ENCODE measurements around the gene ZIC5.

Gene ZIC5

GRCh38 chr13:99975626-99976025 is 4.1 kb upstream of the ZIC5 start:
- DNase-seq = no peak

- DNase-seq = no peak
These were observed 3.5 kb upstream of the ZIC5 start for GRCh38 chr13:99974939-99975561.

- DNase-seq = no peak
These were observed 2.9 kb upstream of the ZIC5 start for GRCh38 chr13:99974296-99974938.

DNA sequence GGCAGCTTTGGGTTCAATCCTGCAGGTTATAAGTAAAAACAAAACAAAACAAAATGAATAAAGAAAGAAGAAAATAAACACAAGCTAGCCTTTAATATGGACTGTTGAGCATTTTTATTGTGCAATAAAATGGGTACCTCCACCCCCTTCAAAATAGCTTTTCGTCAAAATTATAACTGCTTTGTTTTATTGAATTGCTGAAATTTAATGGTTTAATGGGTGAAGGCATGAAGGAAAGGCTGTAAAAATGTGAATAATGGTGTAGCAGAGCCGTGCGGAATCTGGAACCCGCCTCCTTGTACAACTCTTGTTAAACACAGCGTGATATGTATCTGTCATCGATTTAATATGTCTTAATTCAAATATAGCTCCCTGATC is 2.2 kb upstream of the ZIC5 start:
- DNase-seq = no peak

DNA sequence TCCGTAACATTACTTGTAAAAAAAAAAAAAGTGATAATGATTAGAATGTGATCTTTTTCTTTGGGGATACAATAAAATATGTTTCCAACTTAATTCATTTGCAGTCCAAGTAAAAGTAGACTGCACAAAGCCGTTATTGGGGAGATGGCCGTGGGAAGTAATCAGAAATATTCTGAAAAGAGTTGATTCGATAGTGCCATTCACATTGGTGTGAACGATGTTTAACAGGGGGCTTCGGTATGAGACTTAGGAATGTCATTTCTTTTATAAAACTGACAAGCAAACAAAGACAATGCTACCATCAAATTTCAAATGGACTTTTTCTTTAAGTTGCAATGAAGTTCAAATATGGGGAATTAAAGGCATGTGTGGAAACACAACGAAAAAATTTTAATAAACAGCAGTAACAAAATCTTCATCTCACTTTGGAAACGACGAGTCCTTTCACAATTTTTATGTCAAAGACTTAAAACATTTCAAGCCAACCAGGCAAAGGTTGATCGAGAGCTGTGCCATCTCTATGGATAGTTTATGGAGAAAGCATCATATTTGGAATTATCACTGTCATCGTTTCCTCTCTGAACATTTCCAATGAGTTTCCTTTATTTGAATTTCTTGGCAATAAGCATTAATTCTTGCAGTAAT is 1.7 kb upstream of the ZIC5 start:
- DNase-seq = no peak

DNA sequence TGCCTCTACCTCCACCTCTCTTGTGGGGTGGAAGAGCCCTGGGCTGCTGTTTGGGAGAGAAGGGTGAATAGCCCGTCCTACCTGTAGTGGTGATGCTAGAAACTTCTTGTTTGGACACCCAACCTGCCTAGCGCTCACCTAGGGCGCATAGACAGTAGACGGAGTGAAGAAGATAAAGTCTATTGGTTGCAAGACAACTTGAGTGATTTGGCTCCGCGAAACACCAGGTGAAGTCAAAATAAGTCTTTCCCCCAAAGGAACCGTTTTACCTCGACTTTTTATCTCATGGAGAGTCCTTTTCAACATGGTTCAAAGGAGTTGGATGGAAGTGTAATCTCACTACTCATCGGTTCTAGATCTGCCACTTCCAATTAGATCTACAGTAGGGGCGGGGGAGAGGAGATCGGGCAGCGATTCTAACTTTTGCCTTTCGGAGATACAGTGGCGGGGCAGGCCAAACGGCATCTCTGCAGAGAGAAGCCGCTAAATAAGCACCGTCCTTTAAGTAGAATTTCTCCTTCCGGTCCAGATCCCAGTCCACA is 694 bp upstream of the ZIC5 start:
- DNase-seq = no peak

GRCh38 chr13:99970651-99971575 is 654 bp downstream of the ZIC5 start:
- DNase-seq = no peak

DNA sequence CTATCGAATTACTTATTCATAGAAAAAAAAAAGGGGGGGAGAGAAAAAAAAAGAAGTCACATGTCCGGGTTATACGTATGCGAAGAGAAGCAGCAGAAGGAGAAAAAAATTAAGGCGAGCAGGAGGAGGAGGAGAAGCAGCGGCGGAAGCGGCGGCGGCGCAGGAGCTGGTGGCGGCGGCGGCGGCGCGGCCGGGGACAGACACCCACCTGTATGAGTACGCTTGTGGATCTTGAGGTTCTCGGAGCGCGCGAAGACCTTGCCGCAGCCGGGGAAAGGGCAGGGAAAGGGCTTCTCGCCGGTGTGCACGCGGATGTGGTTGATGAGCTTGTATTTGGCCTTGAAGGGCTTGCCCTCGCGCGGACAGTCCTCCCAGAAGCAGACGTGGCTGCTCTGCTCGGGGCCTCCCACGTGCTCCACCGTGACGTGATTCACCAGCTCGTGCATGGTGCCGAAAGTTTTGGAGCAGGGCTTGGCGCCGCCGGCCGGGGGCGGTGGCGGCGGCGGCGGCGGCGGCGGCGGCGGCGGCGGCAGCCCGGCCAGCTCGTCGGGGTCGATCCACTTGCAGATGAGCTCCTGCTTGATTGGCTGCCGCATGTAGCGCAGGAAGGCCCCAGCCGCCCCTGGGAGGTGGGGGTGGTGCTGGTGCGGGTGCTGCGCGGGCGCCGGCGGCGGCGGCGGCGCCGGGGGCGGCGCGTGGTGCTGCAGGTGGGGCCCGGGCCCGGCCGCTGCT is 1.5 kb downstream of the ZIC5 start:
- peak; percentile 23 for DNase-seq

- no peak for DNase-seq
These were observed 2.1 kb downstream of the ZIC5 start for GRCh38 chr13:99969453-99969918.

DNA sequence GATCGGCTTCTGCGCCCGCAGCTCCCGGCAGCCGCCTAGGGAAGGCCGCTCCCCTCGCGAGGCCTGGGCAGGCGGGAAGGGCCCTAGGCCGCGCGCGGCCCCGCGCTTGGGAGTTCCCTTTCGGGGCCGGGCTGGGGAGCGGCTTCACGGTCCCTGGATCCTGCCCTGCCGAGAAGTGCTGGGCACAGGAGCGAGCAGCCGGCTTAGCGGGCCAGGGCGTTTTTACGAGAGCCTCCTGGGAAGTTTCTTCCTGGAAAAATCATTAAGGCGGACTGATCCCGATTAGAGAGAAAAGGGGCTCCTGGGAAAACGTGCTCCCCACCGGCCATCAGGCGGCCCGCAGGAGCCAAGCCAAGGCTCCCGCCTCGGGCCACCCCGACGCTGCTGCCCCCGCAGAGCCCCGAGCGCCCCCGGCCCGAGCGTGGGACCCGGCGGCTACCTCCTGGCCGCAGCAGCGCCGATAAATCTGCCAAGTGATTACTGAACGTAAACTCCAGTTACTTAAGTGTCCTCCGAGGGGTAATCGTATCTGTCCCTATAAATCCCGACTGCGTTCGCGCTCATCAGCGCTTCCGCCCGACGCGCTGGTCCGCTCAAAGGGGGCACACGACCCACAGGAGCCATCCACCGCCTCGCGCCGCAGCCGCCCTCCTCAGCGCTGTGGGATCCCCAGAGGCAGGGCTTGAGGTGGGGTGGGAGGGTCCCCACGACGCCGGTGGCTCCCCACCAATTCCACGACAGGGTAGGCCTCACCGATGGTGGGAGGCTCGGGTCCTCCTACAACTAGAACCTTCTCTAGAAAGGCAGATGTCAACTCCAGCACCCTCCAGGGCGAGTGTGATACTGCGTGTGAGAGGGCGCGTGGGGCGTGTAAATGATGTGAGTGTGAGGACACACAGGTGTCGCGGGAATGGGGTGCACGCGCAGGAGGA is 2.8 kb downstream of the ZIC5 start:
- DNase-seq = no peak

DNA sequence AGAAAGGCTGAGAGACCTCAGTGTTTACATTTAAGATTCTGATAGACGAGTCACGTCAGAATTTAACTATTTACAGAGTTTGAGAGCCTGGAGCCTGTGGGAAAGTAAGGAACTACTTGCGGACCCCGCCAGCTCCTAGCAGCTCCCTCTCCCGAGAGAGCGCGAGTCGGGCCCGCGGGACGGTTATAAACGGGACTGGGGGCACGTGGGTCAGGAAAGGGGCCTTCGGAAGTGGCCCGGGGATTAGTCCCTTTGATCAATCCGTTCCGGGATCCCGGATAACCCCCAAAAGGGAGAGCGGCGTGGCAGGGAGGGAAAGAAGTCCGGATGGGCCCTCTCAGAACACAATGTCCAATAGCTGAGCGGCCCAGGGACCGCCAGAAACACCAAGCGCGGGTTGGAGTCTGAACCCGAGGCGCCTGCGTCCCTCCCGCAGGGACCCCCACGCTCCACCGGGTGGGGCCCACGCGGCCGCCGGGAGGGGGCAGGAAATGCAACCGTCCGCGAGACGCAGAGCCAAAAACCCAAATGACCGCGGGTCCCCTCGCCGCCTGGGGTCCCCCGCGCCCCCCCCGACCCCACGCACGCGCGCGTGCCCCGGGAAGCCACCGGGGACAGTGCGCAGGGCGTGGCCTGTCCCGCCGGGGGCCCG is 3.6 kb downstream of the ZIC5 start:
- DNase-seq = no peak

DNA sequence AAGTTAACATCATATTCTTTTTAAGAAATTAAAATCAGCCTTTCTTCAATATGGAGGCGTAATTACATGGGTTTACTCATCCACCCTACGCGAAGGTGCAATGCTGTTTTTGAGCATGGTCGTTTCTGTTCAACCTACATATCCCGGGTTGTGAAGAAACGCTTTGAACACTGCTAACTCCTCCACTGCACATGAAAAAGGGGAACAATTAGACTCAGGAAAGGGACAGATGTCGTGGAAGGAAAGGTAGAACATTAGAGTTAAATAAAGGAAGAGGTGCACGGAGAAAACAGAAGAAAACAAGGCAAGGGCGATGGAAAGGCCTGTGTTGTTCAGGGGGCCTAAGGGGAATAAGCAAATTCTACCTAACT is 4.1 kb downstream of the ZIC5 start:
- DNase-seq = no peak

GRCh38 chr13:99966064-99966805 is 5.3 kb downstream of the ZIC5 start:
- no peak for DNase-seq

DNA sequence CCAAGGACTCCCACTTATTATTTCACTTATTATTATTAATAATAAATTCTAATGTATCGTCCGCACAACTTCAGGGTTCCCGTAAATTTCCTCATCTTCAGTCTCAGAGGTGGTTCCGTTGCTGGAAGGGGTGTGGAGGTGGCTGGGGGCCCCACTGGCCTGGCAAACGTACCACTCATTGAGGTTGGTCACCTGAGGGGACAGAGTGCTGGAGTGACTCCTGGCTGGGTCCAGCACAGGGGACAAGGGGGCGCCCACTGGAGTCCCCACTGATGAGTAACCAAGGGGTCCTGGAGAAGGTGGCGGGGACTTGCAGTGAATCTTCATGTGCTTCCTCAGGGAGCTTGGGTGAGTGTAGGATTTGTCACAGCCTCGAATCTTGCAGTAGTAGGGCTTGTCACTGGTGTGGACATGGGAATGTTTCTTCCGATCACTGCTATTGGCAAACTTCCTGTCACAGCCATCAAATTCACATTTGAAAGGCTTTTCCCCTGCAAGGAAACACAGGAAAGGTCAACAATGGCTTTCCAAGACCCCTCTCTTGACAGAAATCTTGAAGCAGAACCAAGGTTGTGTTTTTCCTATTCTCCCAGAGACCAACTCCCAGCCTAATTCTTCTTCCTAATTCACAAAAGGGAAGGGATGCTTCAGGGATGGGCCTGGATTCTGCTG is 6.1 kb downstream of the ZIC5 start:
- no peak for DNase-seq

DNA sequence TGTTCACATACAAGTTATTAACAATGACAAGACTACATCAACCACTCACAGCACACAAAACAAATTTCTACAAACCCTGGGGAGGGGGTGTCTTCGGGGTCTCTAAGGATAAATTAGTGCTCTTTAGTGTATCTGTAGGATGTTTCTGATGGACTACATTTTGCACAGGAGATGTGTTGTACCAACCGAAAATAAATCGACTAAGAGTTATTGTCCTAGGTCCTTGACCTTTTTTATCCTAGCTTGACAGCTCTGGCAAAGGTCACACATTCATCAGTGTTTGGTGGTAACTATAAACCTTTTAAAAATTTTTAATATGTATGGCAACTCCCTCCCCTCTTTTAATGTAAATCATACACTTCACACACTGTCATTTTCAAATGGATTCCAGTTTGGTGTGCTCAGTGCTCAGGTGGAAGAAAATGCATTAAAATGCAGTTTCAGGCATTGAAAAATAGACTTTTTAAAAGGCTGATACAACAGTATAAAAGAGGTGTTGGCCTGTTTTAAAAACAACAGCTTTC is 7.7 kb downstream of the ZIC5 start:
- no peak for DNase-seq

DNA sequence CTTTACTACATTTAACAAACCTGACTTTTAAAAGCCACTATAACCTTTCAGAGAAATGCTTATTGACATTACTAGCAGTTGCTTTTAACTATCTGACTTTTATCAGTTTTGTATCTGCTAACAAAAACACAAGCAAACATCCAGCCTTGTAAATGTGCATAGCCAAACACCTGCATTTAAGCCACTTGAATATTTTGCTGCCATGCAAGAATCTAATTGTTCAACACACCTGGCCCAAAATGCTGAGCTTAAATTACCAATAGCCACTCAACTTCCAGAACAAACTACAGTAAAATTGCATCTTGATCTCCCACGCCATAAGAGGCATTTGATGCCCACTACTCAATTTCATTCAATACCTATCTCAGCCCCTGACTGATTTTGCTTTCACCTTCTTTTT is 9.3 kb downstream of the ZIC5 start:
- no peak for DNase-seq

DNA sequence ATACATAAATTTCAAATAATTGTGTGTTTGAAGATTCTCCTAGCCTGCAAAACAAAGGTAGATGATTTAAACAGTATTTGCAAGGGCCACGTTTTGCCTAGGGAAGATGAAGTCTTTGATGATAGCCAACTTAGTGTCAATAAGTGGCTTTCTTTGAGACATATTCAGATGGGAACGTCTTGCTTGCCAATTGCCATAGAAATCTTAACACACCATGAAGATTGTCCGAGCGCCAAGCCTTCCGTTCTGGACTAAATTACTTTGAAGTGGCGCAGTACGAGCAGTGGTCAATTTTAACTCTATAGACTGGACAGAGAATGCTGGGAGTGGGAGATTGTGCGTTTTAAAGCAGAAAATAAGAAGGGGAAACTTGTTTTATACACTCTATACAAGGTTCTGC is 9.9 kb downstream of the ZIC5 start:
- DNase-seq = no peak

- DNase-seq = no peak
These were observed 10.8 kb downstream of the ZIC5 start for GRCh38 chr13:99960663-99961311.
